GM12891 (cell line): ENCODE data around the gene COL18A1.

Source experiments
- POLR2A ChIP-seq: IDR thresholded peaks from 2 replicates; pipeline ENCODE4 v1.6.1; 2011; ENCODE audit warnings: low read depth, low read length, control low read depth
- POLR2AphosphoS5 ChIP-seq: IDR thresholded peaks from 2 replicates; pipeline ENCODE4 v1.6.1; 2011; ENCODE audit warnings: low read depth, low read length, control low read depth
- POU2F2 ChIP-seq: IDR thresholded peaks from 2 replicates; pipeline ENCODE4 v1.6.1; 2011; ENCODE audit warnings: low read depth, mild to moderate bottlenecking, control low read depth, low read length, moderate library complexity
- SPI1 ChIP-seq: IDR thresholded peaks from 2 replicates; pipeline ENCODE4 v1.6.1; 2011; ENCODE audit warnings: low read depth, low read length, control low read depth
- TAF1 ChIP-seq: IDR thresholded peaks from 2 replicates; pipeline ENCODE4 v1.6.1; 2011; ENCODE audit warnings: low read depth, low read length, control low read depth

DNA sequence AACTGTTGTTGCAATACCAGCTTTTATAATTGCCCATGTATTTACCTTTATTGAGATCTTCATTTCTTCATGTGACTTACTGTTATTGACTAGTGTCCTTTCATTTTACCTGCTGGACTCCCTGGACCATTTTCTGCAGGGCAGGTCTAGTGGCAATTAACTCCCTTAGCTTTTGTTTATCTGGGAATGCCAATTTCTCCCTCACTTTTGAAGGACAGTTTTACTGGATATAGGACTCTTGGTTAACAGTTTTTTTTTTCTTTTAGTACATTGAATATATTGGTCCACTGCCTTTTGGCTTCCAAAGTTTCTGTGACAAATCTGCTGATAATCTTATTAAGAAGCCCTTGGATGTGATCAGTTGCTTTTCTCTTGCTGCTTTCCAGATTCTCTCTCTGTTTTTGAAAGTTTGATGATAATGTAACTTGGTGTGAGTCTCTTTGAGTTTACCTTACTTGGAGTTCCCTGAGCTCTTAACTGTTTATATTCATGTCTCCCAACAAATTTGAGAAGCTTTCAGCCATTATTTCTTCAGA lies 56.9 kb downstream of the COL18A1 start:
- TF ChIP-seq POLR2AphosphoS5 (no peak), POLR2A (no peak), SPI1 (no peak), TAF1 (no peak), POU2F2 (no peak)
